ENCODE measurements around the gene DAO. TPM values are rescaled to one million over a fixed set of nuclear protein-coding genes. Genes with fewer than 3 reads are reported as not detected.

DAO gene
- total RNA-seq, 1 donor from 2014 or later: not detected

GRCh38 chr12:108875280-108875679, 4.6 kb upstream of the DAO start:
- DNase-seq (ENCODE audit: low read depth, low spot score): no peak

GRCh38 chr12:108875682-108876361, 4.1 kb upstream of the DAO start:
- DNase-seq (ENCODE audit: low read depth, low spot score): no peak

GRCh38 chr12:108876550-108876949, 3.3 kb upstream of the DAO start:
- no peak for DNase-seq (ENCODE audit: low read depth, low spot score)

GRCh38 chr12:108881953-108882352, 2.1 kb downstream of the DAO start:
- no peak for DNase-seq (ENCODE audit: low read depth, low spot score)

- DNase-seq (ENCODE audit: low read depth, low spot score): no peak
Observed at GRCh38 chr12:108884116-108885012, 4.5 kb downstream of the DAO start.

GRCh38 chr12:108886873-108887629, 7.2 kb downstream of the DAO start:
- DNase-seq (ENCODE audit: low read depth, low spot score): no peak

- DNase-seq (ENCODE audit: low read depth, low spot score): no peak
Observed at GRCh38 chr12:108888031-108888430, 8.1 kb downstream of the DAO start.

- DNase-seq (ENCODE audit: low read depth, low spot score): no peak
Observed at GRCh38 chr12:108890208-108890607, 10.3 kb downstream of the DAO start.

- DNase-seq (ENCODE audit: low read depth, low spot score): no peak
Observed at GRCh38 chr12:108895220-108895802, 15.4 kb downstream of the DAO start.

- no peak for DNase-seq (ENCODE audit: low read depth, low spot score)
Observed at GRCh38 chr12:108896336-108896735, 16.4 kb downstream of the DAO start.

GRCh38 chr12:108896817-108897216, 16.9 kb downstream of the DAO start:
- no peak for DNase-seq (ENCODE audit: low read depth, low spot score)

GRCh38 chr12:108899145-108899544, 19.3 kb downstream of the DAO start:
- no peak for DNase-seq (ENCODE audit: low read depth, low spot score)

- no peak for DNase-seq (ENCODE audit: low read depth, low spot score)
Observed at GRCh38 chr12:108905725-108906124, 25.8 kb downstream of the DAO start.

GRCh38 chr12:108906971-108907370, 27.1 kb downstream of the DAO start:
- no peak for DNase-seq (ENCODE audit: low read depth, low spot score)

GRCh38 chr12:108907839-108908351, 28.0 kb downstream of the DAO start:
- DNase-seq (ENCODE audit: low read depth, low spot score): no peak

- DNase-seq (ENCODE audit: low read depth, low spot score): no peak
Observed at GRCh38 chr12:108910336-108910735, 30.4 kb downstream of the DAO start.

- DNase-seq (ENCODE audit: low read depth, low spot score): no peak
Observed at GRCh38 chr12:108911915-108912314, 32.0 kb downstream of the DAO start.

- no peak for DNase-seq (ENCODE audit: low read depth, low spot score)
Observed at GRCh38 chr12:108912361-108912760, 32.5 kb downstream of the DAO start.

GRCh38 chr12:108914121-108914531, 34.2 kb downstream of the DAO start:
- DNase-seq (ENCODE audit: low read depth, low spot score): no peak

GRCh38 chr12:108915632-108916133, 35.8 kb downstream of the DAO start:
- no peak for DNase-seq (ENCODE audit: low read depth, low spot score)

- no peak for DNase-seq (ENCODE audit: low read depth, low spot score)
Observed at GRCh38 chr12:108916336-108916735, 36.4 kb downstream of the DAO start.
